H9 (cell line): ENCODE results near the gene MRPL55. TPM values are rescaled to one million over a fixed set of nuclear protein-coding genes. Genes with fewer than 3 reads are reported as not detected.

Source experiments
- DNase-seq: peaks from one replicate; pipeline ENCODE4 v3.0.0-alpha.2; 2017
- H2AFZ ChIP-seq: one replicate; pipeline ENCODE4 v1.6.1; 2013; ENCODE audit warnings: mild to moderate bottlenecking, low read length, control low read depth, moderate library complexity
- H2AK5ac ChIP-seq: 2 replicates; pipeline ENCODE4 v1.6.1; 2013; ENCODE audit warnings: low read length, control low read depth, mixed read lengths; ENCODE audit not compliant: insufficient read length
- H2BK120ac ChIP-seq: one replicate; pipeline ENCODE4 v1.6.1; 2013; ENCODE audit warnings: low read depth, mild to moderate bottlenecking, low read length, control low read depth, inconsistent platforms; ENCODE audit not compliant: poor library complexity, severe bottlenecking
- H2BK12ac ChIP-seq: 2 replicates; pipeline ENCODE4 v1.6.1; 2013; ENCODE audit warnings: low read length, control low read depth, mixed read lengths, low read depth; ENCODE audit not compliant: insufficient read length
- H2BK15ac ChIP-seq: 2 replicates; pipeline ENCODE4 v1.6.1; 2013; ENCODE audit warnings: low read depth, low read length, control low read depth
- H2BK20ac ChIP-seq: one replicate; pipeline ENCODE4 v1.6.1; 2013; ENCODE audit warnings: low read depth, mild to moderate bottlenecking, low read length, control low read depth, inconsistent platforms; ENCODE audit not compliant: poor library complexity, severe bottlenecking
- H2BK5ac ChIP-seq: 2 replicates; pipeline ENCODE4 v1.6.1; 2013; ENCODE audit warnings: low read length, control low read depth, mixed read lengths; ENCODE audit not compliant: insufficient read length
- H3K14ac ChIP-seq: 2 replicates; pipeline ENCODE4 v1.6.1; 2013; ENCODE audit warnings: low read length, control low read depth; ENCODE audit not compliant: insufficient read depth
- H3K18ac ChIP-seq: 2 replicates; pipeline ENCODE4 v1.6.1; 2013; ENCODE audit warnings: low read depth, mild to moderate bottlenecking, mixed read lengths, low read length, control low read depth; ENCODE audit not compliant: insufficient read length
- H3K23ac ChIP-seq: 2 replicates; pipeline ENCODE4 v1.6.1; 2013; ENCODE audit warnings: low read length, control low read depth, mixed read lengths, low read depth; ENCODE audit not compliant: insufficient read length
- H3K23me2 ChIP-seq: 2 replicates; pipeline ENCODE4 v1.6.1; 2013; ENCODE audit warnings: low read depth, mild to moderate bottlenecking, mixed read lengths, low read length, control low read depth; ENCODE audit not compliant: insufficient read length, poor library complexity, severe bottlenecking
- H3K27ac ChIP-seq: 2 replicates; pipeline ENCODE4 v1.5.1; 2013; ENCODE audit warnings: low read length, control low read depth, mixed read lengths, low read depth; ENCODE audit not compliant: insufficient read length
- H3K27me3 ChIP-seq: 2 replicates; pipeline ENCODE4 v1.6.1; 2013; ENCODE audit warnings: low read length, control low read depth, inconsistent platforms; ENCODE audit not compliant: insufficient read depth
- H3K4ac ChIP-seq: 2 replicates; pipeline ENCODE4 v1.6.1; 2013; ENCODE audit warnings: low read depth, mild to moderate bottlenecking, control low read depth, inconsistent platforms, low read length, moderate library complexity
- H3K4me1 ChIP-seq: 2 replicates; pipeline ENCODE4 v1.6.1; 2013; ENCODE audit warnings: low read length, control low read depth, inconsistent platforms; ENCODE audit not compliant: insufficient read depth
- H3K4me2 ChIP-seq: 2 replicates; pipeline ENCODE4 v1.6.1; 2013; ENCODE audit warnings: low read length, control low read depth, mixed read lengths; ENCODE audit not compliant: insufficient read length, insufficient read depth
- H3K56ac ChIP-seq: 2 replicates; pipeline ENCODE4 v1.6.1; 2013; ENCODE audit warnings: low read depth, mild to moderate bottlenecking, mixed read lengths, low read length, control low read depth; ENCODE audit not compliant: insufficient read length
- H3K79me1 ChIP-seq: 2 replicates; pipeline ENCODE4 v1.6.1; 2013; ENCODE audit warnings: low read depth, mild to moderate bottlenecking, moderate library complexity, low read length, control low read depth, inconsistent platforms; ENCODE audit not compliant: insufficient read depth, poor library complexity, severe bottlenecking
- H3K79me2 ChIP-seq: 2 replicates; pipeline ENCODE4 v1.6.1; 2013; ENCODE audit warnings: low read length, control low read depth, inconsistent platforms; ENCODE audit not compliant: insufficient read depth
- H3K9ac ChIP-seq: 2 replicates; pipeline ENCODE4 v1.6.1; 2013; ENCODE audit warnings: low read length, control low read depth, mixed read lengths; ENCODE audit not compliant: insufficient read length; ENCODE audit errors: extremely low read depth
- H3K9me3 ChIP-seq: one replicate; pipeline ENCODE4 v1.6.1; 2013; ENCODE audit warnings: low read depth, low read length, inconsistent platforms; ENCODE audit not compliant: control insufficient read depth
- H3T11ph ChIP-seq: one replicate; pipeline ENCODE4 v1.6.1; 2013; ENCODE audit warnings: mild to moderate bottlenecking, low read length, control low read depth, inconsistent platforms
- H4K20me1 ChIP-seq: one replicate; pipeline ENCODE4 v1.6.1; 2013; ENCODE audit not compliant: control insufficient read depth, insufficient read length, insufficient read depth
- H4K5ac ChIP-seq: 2 replicates; pipeline ENCODE4 v1.6.1; 2013; ENCODE audit warnings: low read depth, mild to moderate bottlenecking, mixed read lengths, low read length, control low read depth; ENCODE audit not compliant: insufficient read length
- H4K8ac ChIP-seq: replicated peaks from 2 replicates; pipeline ENCODE4 v1.6.1; 2013; ENCODE audit warnings: low read length, control low read depth, mixed read lengths, low read depth; ENCODE audit not compliant: insufficient read length
- H4K91ac ChIP-seq: 2 replicates; pipeline ENCODE4 v1.6.1; 2013; ENCODE audit warnings: low read depth, mild to moderate bottlenecking, moderate library complexity, mixed read lengths, low read length, control low read depth; ENCODE audit not compliant: insufficient read length
- H3K27ac Mint-ChIP-seq, 3 experiments: 2 replicates in 2 of 3; 3 replicates in 1 of 3; pipeline ENCODE4 v1.8.0; 2020 to 2021; ENCODE audit warnings: mixed read lengths in 3 of 3, mild to moderate bottlenecking in 1 of 3, moderate library complexity in 1 of 3
- H3K27me3 Mint-ChIP-seq: 2 replicates; pipeline ENCODE4 v1.8.0; 2021; ENCODE audit warnings: low read depth, mild to moderate bottlenecking, moderate library complexity, mixed read lengths
- H3K36me3 Mint-ChIP-seq, 3 experiments: 2 replicates in 2 of 3; 3 replicates in 1 of 3; pipeline ENCODE4 v1.8.0; 2020 to 2021; ENCODE audit warnings: low read depth in 3 of 3, mixed read lengths in 3 of 3; ENCODE audit not compliant: insufficient read depth in 1 of 3
- H3K4me1 Mint-ChIP-seq, 2 experiments: 2 replicates each; pipeline ENCODE4 v1.8.0; 2020; ENCODE audit warnings: mixed read lengths in 2 of 2
- H3K4me3 Mint-ChIP-seq, 2 experiments: 2 replicates in 1 of 2; 3 replicates in 1 of 2; pipeline ENCODE4 v1.8.0; 2020 to 2021; ENCODE audit warnings: mild to moderate bottlenecking in 2 of 2, mixed read lengths in 2 of 2, moderate library complexity in 1 of 2
- H3K9me3 Mint-ChIP-seq, 2 experiments: 2 replicates in 1 of 2; 3 replicates in 1 of 2; pipeline ENCODE4 v1.8.0; 2020; ENCODE audit warnings: mild to moderate bottlenecking in 2 of 2, mixed read lengths in 2 of 2, moderate library complexity in 1 of 2
- CTCF ChIP-seq: fragments of 200-600 bp; sonication (generic); conservative IDR thresholded peaks from 3 replicates; pipeline ENCODE4 v1.8.0; 2021; ENCODE audit warnings: antibody characterized with exemption, mild to moderate bottlenecking
- WGBS: extraction: QIAGEN DNeasy Blood & Tissue Kit; methylation state at CpG from one replicate; pipeline ENCODE4 v1.1.7; 2013; ENCODE audit warnings: missing lambda C conversion rate, low lambda C conversion rate, mixed read lengths; ENCODE audit not compliant: insufficient read length; ENCODE audit errors: extremely low coverage; 5-methylcytosine and 5-hydroxymethylcytosine counted together
- total RNA-seq: library from RNA; stranded (reverse); gene quantifications from 2 replicates; pipeline ENCODE4 v1.2.1, GENCODE V29; 2021

Gene MRPL55
- total RNA-seq, 1 experiment from 2014 or later: 62.3 TPM

- H3K27me3 Mint-ChIP-seq: peaks cover 46% of the 10 kb centered on the region
- H3K9me3 Mint-ChIP-seq: no peaks in the 10 kb centered on the region
- Histone ChIP-seq H2BK20ac (no peak overlapping the region), H3K27ac (no peak overlapping the region), H3K4me1 (no peaks in the 10 kb centered on the region), H2BK12ac (no peak overlapping the region), H3K79me2 (peaks cover 15% of the 10 kb centered on the region; the same call in 1 of the 2 replicates), H3T11ph (no peak overlapping the region), H4K20me1 (peaks cover 2% of the 10 kb centered on the region), H2BK120ac (no peak overlapping the region), H3K9me3 (no peaks in the 10 kb centered on the region), H3K14ac (no peak overlapping the region), H3K23ac (no peak overlapping the region), H3K9ac (peak overlapping the region; percentile 16), H2AK5ac (no peak overlapping the region), H3K79me1 (peaks cover 8% of the 10 kb centered on the region), H3K56ac (no peak overlapping the region), H3K27me3 (peaks cover 3% of the 10 kb centered on the region; the same call in 1 of the 2 replicates), H2BK5ac (no peak overlapping the region), H4K5ac (no peak overlapping the region), H3K23me2 (peaks cover 11% of the 10 kb centered on the region), H4K8ac (no peak overlapping the region), H2AFZ (peak overlapping the region; percentile 50), H4K91ac (no peak overlapping the region), H3K18ac (peak overlapping the region; percentile 49), H3K4ac (no peak overlapping the region), H2BK15ac (no peak overlapping the region), H3K4me2 (peak overlapping the region; percentile 73)
- WGBS: no CpG with 5 or more reads among the region's 30 CpGs
- TF ChIP-seq CTCF: no peak
- H3K4me3 Mint-ChIP-seq: peak overlapping the region; percentile 81 to 91
- peaks cover 4 to 15% of the 10 kb centered on the region in 2 experiments for H3K4me1 Mint-ChIP-seq
- H3K36me3 Mint-ChIP-seq: no peaks in the 10 kb centered on the region; a peak in 1 of 7 replicates
- peak overlapping the region; percentile 90 to 96 (median 93); a peak in 6 of 7 replicates for H3K27ac Mint-ChIP-seq
- no peak for DNase-seq
Measured at GRCh38 chr1:228139406-228139930, 30.4 kb upstream of the MRPL55 start.
